ENCODE results near the gene TMPRSS9.
"Not testable (repeated sequence)": the region's sequence is repeated elsewhere in the genome, so short reads cannot be mapped to it uniquely, and the experiment has no call there.

The TMPRSS9 gene

DNA sequence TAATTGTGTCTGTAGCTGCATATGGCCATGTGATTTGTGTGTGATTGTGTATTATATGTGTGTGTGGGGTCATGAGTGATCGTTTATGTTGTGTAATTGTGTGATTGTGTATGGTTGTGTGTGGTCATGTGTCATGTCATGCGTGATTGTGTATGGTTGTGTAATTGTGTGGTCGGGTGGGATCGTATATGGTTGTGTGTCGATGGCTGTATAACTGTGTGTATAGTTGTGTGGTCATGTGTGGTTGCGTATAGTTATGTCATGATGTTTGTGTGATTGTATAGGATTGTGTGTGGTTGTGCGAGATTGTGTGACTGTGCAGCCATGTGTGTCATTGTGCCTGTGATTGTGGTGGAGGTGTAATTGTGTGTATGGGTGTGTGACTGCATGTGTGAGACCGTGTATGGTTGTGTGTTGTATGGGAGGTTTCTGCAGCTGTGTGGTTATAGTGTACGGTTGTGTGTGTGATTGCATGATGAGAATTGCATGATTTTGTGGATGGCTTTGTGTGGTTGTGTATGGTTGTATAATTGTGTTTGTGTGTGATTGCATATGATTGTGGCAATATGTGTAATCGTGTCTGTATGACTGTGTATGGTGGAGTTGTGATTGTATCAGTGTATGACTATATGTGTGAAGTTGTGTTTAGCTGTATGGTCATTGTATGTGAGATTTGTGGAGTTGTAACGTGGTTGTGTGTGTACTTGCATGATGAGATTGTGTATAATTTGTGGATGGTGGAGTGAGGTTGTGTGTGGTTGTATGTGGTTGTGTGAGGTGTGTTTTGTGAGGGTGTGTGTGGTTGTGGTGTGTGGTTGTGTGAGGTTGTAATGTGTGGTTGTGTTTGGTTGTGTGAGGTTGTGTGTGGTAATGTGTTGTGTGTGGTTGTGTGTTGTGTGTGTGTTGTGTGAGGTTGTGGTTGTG, 2.2 kb downstream of the TMPRSS9 start:
- no peak for DNase-seq (ENCODE audit: low read depth)

DNA sequence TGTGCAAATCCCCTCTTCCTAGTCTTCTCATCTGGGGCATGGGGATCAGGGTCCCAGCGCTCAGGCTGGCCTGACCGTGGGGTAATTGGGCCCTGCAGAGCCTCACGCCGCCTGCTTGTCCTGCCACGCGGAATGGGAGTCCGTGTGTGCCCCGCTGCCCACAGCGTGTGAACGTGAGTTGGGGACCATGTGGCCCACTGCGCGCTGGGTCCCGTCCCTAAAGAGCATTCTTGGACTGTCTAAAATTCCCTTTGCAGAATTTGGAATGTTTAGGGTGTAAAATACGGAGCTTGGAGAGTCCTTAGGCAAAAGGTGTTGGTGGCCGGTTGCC, 2.9 kb downstream of the TMPRSS9 start:
- DNase-seq (ENCODE audit: low read depth), result no peak

DNA sequence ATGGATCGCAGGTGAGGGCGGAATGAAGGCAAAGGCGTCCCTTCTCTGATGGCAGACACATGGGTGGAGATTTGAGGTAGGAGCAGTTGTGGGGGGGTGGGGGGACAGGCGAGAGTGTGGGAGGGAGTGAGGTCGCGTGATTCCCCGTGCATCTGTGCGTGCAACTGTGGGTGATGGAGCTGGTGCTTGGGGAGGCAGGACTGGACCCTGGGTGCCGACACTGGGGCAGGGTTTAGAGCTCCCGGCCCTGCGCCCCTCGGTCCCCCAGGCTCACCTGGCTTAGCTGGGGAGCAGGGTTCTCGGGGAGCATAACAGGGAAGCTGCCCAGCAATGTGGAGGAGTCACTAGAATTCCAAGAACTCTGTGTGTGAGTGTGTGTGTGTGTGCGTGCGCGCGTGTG, 3.4 kb downstream of the TMPRSS9 start:
- DNase-seq (ENCODE audit: low read depth), result no peak

- no peak for DNase-seq (ENCODE audit: low read depth)
Observed at GRCh38 chr19:2365201-2365970, 5.3 kb downstream of the TMPRSS9 start.

- peak; percentile 82 for DNase-seq (ENCODE audit: low read depth)
Observed at GRCh38 chr19:2371656-2372055, 11.6 kb downstream of the TMPRSS9 start.

DNA sequence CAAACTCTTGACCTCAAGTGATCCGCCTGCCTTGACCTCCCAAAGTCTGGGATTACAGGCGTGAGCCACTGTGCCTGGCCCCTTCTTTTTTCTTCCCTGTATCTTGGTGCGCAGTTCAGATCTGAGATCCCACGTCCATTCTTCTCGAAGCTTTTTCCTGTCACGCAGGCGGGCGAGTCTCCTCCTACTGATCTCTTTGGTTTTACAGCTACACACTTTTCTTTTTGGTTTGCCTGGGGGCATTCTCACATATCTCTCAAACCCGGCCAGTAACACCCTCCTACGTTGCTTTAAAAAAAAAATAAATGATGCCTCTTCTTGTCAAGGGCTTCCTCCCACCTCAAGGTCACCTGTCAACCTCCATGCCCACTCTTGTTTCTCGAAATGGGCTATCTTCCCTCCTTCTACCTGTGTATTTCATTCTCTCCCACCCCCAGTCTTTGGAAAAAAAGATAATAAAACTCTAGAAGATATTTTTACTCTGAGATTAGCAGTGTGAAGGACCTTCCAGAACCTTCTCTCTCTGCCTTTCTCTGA, 12.1 kb downstream of the TMPRSS9 start:
- DNase-seq (ENCODE audit: low read depth), result peak; percentile 56

DNA sequence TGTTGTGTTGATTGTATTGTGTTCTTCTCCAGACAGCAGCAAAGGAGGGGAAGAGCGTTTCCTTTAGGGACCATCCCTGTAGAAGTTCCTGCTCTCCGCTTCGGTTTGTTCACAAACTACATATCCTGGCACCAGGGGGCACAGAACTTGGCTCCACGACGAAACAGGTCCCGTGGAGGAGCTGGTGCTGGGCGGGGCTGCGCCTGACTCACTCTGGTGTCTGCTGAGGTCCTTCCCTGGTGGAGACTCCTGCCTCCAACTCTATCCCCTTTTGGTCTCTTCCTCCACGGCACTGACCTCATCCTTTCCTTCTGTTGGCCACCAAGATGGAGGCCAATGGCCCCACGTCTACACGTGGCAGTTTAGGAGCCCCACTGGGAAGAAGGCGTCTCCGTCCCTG, 14.7 kb downstream of the TMPRSS9 start:
- DNase-seq (ENCODE audit: low read depth), result no peak

- DNase-seq (ENCODE audit: low read depth), result no peak
Observed at GRCh38 chr19:2375353-2376121, 15.5 kb downstream of the TMPRSS9 start.

- DNase-seq (ENCODE audit: low read depth), result no peak
Observed at GRCh38 chr19:2376784-2377519, 16.9 kb downstream of the TMPRSS9 start.

- DNase-seq (ENCODE audit: low read depth), result no peak
Observed at GRCh38 chr19:2380567-2380966, 20.5 kb downstream of the TMPRSS9 start.

GRCh38 chr19:2381148-2381820, 21.2 kb downstream of the TMPRSS9 start:
- DNase-seq (ENCODE audit: low read depth), result peak; percentile 9

DNA sequence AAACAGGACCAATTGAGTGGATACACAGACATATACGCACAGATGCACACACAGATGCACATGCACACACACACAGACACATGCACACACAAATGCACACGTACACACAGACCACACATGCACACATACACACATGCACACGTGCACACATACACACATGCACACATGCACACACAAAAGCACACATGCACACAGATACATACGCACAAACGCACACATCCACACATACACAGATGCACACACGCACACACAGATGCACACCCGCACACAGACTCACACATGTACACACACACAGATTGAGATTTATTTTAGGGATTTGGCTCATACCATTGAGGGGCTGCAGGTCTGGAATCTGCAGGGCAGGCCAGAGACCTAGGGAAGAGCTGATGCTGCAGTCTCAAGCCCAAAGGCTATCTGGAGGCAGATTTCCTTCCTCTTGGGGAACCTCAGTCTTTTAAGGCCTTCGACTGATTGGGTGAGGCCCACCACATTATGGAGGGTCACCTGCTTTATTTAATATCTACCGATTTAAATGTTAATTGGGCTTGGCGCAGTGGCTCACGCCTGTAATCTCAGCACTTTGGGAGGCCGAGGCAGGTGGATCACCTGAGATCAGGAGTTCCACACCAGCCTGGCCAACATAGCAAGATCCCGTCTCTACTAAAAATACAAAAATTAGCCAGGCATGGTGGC, 22.6 kb downstream of the TMPRSS9 start:
- no peak for DNase-seq (ENCODE audit: low read depth)

GRCh38 chr19:2385053-2385721, 25.1 kb downstream of the TMPRSS9 start:
- DNase-seq (ENCODE audit: low read depth), result peak; percentile 83

GRCh38 chr19:2387367-2388288, 27.6 kb downstream of the TMPRSS9 start:
- DNase-seq (ENCODE audit: low read depth), result no peak

DNA sequence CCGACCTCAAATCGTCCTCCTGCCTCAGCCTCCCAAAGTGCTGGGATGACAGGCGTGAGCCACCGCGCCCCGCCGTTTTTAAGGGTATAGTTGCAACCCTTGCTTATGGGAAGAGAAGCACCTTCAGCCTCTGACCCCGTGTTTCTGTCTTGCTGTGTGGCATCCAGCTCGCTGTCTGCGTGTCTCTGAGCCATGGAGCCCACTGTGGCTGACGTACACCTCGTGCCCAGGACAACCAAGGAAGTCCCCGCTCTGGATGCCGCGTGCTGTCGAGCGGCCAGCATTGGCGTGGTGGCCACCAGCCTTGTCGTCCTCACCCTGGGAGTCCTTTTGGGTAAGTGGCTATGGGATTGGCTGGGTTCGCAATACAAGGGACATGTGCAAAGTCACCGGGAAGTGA, 29.5 kb downstream of the TMPRSS9 start:
- DNase-seq (ENCODE audit: low read depth), result no peak

DNA sequence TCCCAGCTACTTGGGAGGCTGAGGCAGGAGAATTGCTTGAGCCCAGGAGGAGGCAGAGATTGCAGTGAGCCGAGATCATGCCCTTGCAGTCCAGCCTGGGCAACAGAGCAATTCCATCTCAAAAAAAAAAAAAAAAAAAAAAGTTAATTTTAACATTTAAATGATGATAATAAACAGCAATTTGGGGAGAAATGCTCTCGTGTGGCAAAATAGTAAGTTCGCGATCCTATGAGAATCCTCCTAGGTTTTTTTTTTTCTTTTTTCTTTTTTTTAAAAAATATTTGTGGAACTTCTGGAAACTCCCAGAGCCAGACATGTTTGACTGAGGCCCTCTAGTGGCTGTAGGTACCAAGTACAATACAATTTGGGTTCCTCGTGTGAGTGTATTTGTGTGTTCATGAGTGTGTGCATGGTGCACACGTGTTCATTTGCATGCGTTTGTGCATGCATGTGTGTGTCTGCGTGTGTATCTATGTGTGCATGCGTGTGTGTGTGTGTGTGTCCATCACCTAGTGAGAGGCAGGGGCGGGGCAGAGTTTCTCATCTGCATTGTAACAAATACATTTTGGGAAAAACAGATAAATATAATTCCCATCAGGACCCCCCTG, 31.2 kb downstream of the TMPRSS9 start:
- DNase-seq (ENCODE audit: low read depth), result peak; percentile 73

DNA sequence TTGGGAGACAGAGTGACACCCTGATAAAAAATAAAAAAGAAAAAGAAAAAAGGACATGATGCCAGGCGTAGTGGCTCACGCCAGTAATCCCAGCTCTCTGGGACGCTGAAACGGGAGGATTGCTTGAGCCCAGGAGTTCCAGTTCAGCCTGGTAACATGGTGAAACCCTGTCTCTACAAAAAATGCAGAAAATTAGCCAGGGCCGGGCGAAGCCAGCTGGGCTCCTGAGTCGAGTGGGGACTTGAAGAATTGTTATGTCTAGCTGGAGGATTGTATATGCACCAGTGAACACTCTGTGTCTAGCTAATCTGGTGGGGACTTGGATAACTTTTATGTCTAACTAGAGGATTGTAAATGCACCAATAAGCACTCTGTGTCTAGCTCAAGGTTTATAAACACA, 32.3 kb downstream of the TMPRSS9 start:
- no peak for DNase-seq (ENCODE audit: low read depth)

GRCh38 chr19:2392899-2393298, 32.8 kb downstream of the TMPRSS9 start:
- DNase-seq (ENCODE audit: low read depth), result not testable (repeated sequence)
